ENCODE results near the gene COG4. TPM values are rescaled to one million over a fixed set of nuclear protein-coding genes. Genes with fewer than 3 reads are reported as not detected.

The COG4 gene
- total RNA-seq, 1 experiment from 2014 or later: 45.4 TPM

DNA sequence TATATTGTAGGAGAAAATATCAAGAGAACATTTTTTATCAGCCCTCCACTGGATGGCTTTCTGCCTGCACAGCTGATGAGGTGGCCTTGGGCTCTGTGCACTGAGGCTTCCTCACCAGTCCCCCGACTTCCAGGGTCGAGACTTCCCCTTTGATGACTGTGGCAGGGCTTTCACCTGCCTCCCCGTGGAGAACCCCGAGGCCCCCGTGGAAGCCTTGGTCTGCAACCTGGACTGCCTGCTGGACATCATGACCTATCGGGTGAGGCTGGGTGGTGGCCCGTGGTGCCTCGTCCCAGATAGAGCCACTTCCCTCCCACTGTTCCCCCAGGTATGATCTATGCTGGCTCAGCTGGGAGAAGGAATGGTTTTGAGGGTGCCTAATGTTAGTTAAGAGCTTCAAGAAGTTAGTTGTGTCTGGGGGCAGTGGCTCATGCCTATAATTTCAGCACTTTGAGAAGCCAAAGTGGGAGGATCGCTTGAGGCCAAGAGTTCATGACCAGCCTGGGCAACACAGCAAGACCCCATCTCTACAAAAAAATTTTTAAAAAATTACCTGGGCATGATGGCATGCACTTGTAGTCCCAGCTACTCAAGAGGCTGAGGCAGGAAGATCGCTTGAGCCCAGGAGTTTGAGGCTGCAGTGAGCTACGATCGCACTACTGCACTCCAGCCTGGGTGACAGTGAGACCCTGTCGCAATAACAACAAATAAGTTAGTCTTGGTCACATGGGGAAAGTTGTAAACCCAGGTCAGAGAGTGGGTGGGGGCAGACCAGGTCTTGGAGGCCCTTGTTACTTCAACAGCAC lies 57.2 kb downstream of the COG4 start:
- in situ Hi-C loops (cut with HindIII; ENCODE audit: low pct_unique_long_range_greater_than_20kb, low sequenced_read_pairs): no loop called here
- Histone ChIP-seq H3K36me3 (ENCODE audit: control insufficient read depth, insufficient read depth, low read length) (no peaks in the 10 kb centered on the region), H3K9me3 (ENCODE audit: control insufficient read depth, insufficient read depth, low read depth, low read length) (no peaks in the 10 kb centered on the region), H3K4me3 (ENCODE audit: low read depth in 2 of 2, low read length in 2 of 2) (no peak overlapping the region), H3K4me1 (ENCODE audit: control insufficient read depth, insufficient read depth, low read length) (no peaks in the 10 kb centered on the region), H3K27ac (ENCODE audit: low read length) (no peak overlapping the region), H3K27me3 (ENCODE audit: control insufficient read depth, insufficient read depth, low read length) (no peaks in the 10 kb centered on the region)
- BruUV-seq (replicated peaks): no TSS peak
- TF ChIP-seq TCF7L2 (IDR thresholded peaks at IDR 0.05; ENCODE audit: low read depth, low read length) (no peak), SIN3A (IDR thresholded peaks at IDR 0.05; ENCODE audit: borderline replicate concordance, insufficient read depth, low read depth, low read length) (no peak)
- TF ChIP-seq, protein P1, sequence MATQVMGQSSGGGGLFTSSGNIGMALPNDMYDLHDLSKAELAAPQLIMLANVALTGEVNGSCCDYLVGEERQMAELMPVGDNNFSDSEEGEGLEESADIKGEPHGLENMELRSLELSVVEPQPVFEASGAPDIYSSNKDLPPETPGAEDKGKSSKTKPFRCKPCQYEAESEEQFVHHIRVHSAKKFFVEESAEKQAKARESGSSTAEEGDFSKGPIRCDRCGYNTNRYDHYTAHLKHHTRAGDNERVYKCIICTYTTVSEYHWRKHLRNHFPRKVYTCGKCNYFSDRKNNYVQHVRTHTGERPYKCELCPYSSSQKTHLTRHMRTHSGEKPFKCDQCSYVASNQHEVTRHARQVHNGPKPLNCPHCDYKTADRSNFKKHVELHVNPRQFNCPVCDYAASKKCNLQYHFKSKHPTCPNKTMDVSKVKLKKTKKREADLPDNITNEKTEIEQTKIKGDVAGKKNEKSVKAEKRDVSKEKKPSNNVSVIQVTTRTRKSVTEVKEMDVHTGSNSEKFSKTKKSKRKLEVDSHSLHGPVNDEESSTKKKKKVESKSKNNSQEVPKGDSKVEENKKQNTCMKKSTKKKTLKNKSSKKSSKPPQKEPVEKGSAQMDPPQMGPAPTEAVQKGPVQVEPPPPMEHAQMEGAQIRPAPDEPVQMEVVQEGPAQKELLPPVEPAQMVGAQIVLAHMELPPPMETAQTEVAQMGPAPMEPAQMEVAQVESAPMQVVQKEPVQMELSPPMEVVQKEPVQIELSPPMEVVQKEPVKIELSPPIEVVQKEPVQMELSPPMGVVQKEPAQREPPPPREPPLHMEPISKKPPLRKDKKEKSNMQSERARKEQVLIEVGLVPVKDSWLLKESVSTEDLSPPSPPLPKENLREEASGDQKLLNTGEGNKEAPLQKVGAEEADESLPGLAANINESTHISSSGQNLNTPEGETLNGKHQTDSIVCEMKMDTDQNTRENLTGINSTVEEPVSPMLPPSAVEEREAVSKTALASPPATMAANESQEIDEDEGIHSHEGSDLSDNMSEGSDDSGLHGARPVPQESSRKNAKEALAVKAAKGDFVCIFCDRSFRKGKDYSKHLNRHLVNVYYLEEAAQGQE (IDR thresholded peaks at IDR 0.05; ENCODE audit: insufficient read depth in 1 of 2, low read depth in 2 of 2, low read length in 1 of 2): no peak
- TF ChIP-seq, protein P2, sequence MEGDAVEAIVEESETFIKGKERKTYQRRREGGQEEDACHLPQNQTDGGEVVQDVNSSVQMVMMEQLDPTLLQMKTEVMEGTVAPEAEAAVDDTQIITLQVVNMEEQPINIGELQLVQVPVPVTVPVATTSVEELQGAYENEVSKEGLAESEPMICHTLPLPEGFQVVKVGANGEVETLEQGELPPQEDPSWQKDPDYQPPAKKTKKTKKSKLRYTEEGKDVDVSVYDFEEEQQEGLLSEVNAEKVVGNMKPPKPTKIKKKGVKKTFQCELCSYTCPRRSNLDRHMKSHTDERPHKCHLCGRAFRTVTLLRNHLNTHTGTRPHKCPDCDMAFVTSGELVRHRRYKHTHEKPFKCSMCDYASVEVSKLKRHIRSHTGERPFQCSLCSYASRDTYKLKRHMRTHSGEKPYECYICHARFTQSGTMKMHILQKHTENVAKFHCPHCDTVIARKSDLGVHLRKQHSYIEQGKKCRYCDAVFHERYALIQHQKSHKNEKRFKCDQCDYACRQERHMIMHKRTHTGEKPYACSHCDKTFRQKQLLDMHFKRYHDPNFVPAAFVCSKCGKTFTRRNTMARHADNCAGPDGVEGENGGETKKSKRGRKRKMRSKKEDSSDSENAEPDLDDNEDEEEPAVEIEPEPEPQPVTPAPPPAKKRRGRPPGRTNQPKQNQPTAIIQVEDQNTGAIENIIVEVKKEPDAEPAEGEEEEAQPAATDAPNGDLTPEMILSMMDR (IDR thresholded peaks at IDR 0.05): no peak
- ATAC-seq (no peak), DNase-seq (ENCODE audit: low read depth, low spot score) (no peak)
- intact Hi-C loops (cut with micrococcal nuclease; ENCODE audit: unreplicated experiment): no loop called here
- ChIA-PET POLR2A (no interaction called here), CTCF (interaction anchor here (0.5 kb wide), 1 partner anchor 21 kb away, joined by 5 read pairs; no protein-coding TSS in a partner anchor)

DNA sequence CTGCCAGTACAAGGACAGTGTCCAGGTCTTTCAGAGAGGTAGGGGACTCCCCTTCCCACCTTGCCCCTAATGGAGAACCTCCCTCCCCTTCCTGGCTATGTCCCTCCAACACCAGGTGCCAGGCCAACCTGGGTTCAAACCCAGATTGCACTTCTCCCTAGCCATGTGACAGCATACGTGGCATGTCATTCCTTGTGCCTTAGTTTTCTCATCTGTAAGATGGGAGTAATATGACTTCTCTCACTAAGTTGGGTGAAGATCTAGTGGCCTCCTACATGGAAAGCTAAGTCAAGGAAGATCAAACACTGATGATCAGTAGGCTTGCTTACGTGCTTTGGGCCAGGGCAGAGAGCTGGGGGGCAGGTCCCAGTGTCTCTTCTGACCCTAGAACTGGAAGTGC lies 60.1 kb downstream of the COG4 start:
- no peak for ATAC-seq
- no peak overlapping the region for H3K4me3 ChIP-seq (ENCODE audit: low read depth in 2 of 2, low read length in 2 of 2)

More for the DNA sequence above, 60.1 kb downstream of the COG4 start:
- no peaks in the 10 kb centered on the region for H3K9me3 ChIP-seq (ENCODE audit: control insufficient read depth, insufficient read depth, low read depth, low read length)
- intact Hi-C loops (cut with micrococcal nuclease; ENCODE audit: unreplicated experiment): no loop called here
- no peaks in the 10 kb centered on the region for H3K36me3 ChIP-seq (ENCODE audit: control insufficient read depth, insufficient read depth, low read length)
- ChIA-PET POLR2A (no interaction called here), CTCF (no interaction called here)
- no TSS peak for BruUV-seq (replicated peaks)
- peaks cover 5% of the 10 kb centered on the region; the same call in 1 of the 2 replicates for H3K4me1 ChIP-seq (ENCODE audit: control insufficient read depth, insufficient read depth, low read length)
- H3K27me3 ChIP-seq (ENCODE audit: control insufficient read depth, insufficient read depth, low read length): no peaks in the 10 kb centered on the region
- no peak for DNase-seq (ENCODE audit: low read depth, low spot score)
- in situ Hi-C loops (cut with HindIII; ENCODE audit: low pct_unique_long_range_greater_than_20kb, low sequenced_read_pairs): no loop called here
- TF ChIP-seq, protein P2 (IDR thresholded peaks at IDR 0.05): no peak
- TF ChIP-seq SIN3A (IDR thresholded peaks at IDR 0.05; ENCODE audit: borderline replicate concordance, insufficient read depth, low read depth, low read length): no peak
- no peak for TF ChIP-seq TCF7L2 (IDR thresholded peaks at IDR 0.05; ENCODE audit: low read depth, low read length)
- TF ChIP-seq, protein P1 (IDR thresholded peaks at IDR 0.05; ENCODE audit: insufficient read depth in 1 of 2, low read depth in 2 of 2, low read length in 1 of 2): no peak
- TF ChIP-seq POLR2AphosphoS5 (IDR thresholded peaks at IDR 0.05; ENCODE audit: low read depth, low read length): no peak
- H3K27ac ChIP-seq (ENCODE audit: low read length): no peak overlapping the region
